Ishikawa (cell line): ENCODE results near the gene FXYD7.

Experiments
- EP300 ChIP-seq: IDR thresholded peaks from 2 replicates; pipeline ENCODE4 v1.6.1; 2012; ENCODE audit warnings: borderline replicate concordance
- TEAD4 ChIP-seq: IDR thresholded peaks from 2 replicates; pipeline ENCODE4 v1.6.1; 2012

GRCh38 chr19:35118268-35119020 is 24.6 kb upstream of the FXYD7 start:
- no peak for TF ChIP-seq TEAD4
- TF ChIP-seq EP300 = no peak
